Activated gamma-delta T cell (primary cell): ENCODE data around the gene SHFL.

ENCODE experiments used
- DNase-seq: peaks from one replicate; lab custom pipeline; 2025; lab: John Stamatoyannopoulos, UW
- total RNA-seq, 2 donors: gene quantifications; one replicate each; lab custom pipeline; 2026; lab: John Stamatoyannopoulos, UW

Gene SHFL
- total RNA-seq: 126 to 136 reads per million in 2 donors

DNA sequence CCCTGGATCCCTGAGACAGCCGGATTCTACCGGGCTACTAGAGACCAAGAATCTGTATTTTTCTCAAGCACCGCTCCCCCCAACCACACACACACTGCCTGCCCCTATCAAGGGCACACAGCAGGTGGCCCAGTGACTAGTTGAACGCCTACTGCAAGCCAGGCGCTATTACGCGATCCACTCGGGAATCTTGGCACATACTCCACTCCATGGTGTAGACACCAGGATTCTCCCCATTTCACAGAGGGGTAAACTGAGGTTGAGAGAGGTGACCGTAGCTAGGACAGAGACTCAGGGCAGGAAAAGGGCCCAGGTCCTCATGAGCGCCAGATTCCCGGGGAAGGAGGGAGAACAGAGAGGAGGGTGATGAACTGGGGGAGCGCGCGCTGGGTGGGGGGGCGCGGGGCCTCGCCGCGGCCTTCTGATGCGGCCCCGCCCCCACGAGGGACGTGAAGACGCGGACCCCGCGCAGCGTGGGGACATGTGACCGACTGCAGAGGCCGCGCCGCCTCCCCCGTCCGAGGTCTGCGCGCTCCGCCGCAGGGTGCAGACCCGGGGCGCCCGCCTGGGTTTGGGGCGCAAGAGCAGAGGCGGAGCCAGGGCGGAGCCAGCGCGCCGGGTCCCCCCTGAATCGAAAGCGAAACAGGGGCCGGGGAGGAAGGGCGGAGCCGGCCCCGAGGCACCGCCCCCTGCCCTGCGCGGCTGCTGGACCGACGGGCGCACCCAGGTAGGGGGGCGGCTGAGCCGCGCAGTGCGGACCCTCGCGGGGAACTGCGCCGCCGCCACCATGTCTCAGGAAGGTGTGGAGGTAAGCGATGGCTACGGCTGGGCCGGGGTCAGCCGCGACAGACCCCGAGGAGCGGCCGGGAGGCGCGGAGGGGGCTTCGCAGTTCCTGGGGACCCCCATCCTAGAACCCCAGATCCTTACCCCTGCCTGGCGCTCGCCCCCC is at the start of gene SHFL:
SHFL (plus strand) TSS at position 677 of the 950 bp plus-strand sequence; CDS start at position 788, 111 bp downstream.
- DNase-seq: peak; percentile 76

DNA sequence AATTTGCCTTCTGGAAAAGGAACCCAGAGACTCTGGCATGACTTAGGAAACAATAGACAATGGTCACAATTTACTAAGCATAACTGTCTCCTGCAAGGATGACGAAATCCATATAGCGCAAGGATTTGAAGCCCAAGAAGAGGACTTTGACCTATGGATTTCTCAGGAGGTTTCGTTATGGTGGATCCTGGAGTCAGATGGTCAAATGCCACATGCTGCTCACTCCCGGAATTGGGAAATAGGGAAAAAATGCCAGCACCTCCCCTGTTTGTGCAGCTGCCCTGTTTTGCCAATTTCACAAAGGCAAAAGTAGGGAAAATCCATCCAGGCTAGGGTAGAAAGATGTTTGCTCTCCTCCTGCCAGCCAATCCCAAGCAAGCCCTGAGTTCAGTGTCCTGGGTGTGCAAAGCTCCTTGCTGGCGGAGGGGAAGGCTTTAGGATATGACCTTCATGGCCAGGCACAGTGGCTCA is 49.5 kb upstream of the SHFL start:
- no peak for DNase-seq

DNA sequence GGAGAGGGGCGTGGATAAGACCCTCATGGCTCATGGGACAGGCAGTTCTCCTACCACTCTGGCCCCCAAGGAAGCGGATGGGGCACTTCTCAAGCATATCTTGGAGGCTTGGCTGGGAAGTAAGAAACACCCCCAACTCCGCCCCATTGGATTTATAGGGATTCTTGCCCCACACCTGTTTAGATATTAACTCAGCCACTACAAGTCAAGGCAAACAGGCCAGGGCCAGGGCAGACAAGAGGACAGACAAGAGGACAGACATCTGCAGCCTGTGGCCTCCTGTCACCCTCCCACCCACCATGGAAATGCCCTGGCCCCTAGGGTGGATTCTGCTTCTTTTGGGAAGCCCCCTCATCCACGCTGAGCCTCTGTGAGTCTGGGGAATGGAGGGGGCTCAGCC is 48.8 kb upstream of the SHFL start:
- DNase-seq: no peak

DNA sequence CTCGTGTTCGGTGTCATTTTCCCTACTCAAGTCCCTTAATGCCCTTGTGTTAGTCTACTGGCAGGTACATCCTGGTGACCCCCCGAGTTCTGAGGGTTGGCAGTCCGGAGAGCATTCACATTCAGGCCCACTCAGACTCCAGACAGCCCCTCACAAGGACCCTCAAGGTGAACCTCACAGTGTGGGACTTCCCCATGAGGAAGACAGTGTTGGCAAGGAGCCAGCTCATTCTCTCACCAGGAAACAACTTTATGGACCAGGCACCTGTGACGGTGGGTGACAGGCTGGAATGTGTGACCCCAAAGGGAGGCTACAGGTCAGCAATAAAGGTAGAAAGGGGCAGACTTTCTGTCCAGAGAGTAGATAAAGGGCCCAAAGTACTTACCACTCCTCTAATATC is 48.3 kb upstream of the SHFL start:
- DNase-seq: no peak

DNA sequence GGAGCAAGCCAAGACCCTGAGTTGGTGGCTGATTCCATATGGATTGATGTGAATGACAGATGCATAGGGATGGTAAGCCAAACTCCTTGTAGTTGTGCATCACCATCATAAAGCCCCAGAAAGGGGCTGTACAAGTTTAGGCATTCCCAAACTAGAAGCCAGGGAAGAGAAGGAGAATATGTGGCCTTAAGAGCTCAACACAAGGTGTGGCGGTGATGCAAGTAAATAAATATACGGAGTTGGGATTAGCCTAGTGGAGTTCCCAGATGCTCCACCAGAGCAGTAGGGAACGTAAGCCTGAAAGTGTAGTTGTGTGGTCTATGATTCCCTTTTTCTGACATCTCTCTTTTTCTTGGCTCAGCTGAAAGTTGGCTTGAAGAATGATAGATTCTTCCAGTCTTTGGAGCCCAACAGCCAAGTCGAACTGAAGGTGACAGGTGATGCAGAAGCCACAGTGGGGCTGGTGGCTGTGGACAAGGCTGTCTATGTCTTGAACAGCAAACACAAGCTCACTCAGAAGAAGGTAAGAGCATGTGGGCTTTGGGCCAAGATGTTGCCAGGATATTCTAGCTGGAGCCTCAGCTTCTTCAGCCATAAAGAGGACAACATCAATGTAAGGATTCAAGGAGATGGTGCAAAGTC is 42.7 kb upstream of the SHFL start:
- no peak for DNase-seq

DNA sequence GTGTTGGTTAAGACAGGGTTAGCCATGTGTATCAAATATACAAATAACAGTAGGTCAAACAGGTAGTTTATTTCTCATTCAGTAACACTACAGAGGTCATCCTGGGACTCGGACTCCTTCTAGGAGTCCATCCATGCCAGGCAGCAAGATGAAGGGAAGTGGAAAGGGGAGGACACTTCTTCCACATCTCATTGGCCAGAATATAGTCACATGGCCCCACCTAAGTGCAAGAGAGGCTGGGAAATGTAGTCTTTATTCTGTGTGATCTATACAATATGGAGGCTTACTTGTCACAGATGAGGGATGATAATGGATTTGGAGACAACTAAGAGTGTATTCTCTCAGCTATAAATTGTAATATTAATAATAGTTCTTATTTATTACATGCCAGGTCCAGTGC is 41.7 kb upstream of the SHFL start:
- DNase-seq: no peak

DNA sequence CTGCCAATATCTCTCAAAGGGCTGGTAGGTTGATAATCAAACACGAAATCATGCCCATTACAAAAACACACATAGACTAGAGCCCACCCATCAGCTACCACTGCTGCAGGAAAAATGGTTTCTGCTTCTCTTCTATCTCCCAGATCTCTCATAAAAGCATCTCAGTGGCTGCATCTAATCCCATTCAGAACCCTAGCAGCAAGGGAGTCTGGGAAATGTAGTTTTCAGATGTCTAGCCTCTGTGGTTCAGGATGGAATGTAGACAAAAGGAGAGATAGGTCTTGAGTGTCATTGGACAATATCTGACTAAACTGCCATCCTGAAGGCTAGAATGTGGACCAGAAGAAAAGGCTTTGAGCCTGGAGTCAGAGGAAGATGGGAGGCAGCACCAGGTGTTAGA is 40.7 kb upstream of the SHFL start:
- DNase-seq: no peak

DNA sequence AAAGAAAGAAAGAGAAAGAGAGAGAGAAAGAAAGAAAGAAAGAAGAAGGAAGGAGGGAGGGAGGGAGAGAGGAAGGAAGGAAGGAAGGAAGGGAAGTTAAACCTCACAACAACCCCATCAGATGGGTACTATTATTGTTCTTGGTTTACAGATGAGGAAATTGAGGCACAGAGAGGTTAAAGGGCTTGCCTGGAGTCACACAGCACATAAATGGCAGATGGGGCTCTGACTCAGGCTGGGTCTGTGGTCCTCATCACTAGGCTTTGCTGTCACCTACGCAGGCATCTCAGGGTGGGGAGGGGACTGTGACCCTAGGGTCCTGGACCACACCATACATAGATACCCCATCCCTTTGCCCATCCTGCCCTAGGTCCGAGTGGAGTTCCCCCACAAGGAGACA is 36.5 kb upstream of the SHFL start:
- DNase-seq: no peak

DNA sequence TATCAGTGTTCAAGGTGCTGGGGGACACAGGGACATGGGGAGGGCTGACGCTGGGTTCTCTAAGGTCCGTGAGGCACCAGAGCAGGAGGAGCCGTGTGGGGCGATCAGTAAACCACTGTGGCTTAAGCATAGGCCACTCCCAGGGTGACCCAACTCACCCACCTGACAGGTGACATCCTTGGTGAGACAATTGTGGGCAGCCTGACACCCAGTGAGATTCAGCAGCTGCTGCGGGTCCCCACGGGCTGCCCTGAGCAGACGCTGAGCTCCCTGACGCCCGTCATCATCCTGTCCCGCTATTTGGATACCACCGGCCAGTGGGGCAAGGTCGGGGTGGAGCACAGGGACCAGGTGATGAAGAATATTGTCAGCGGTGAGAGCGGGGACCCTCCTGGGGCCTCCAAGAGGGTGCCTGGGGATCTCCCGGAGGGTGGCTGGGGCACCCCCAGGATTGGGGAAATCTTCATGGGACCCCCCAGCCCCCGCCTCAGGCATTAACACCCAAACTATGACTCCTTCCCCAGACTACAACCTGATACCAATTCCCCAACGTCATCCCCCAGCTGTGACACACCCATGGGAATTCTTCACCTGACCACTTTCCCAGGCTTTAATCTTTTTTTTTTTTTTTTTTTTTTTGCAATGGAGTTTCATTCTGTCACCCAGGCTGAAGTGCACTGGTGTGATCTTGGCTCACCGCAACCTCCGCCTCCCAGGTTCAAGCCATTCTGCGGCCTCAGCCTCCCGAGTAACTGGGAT is 33.3 kb upstream of the SHFL start:
- no peak for DNase-seq

DNA sequence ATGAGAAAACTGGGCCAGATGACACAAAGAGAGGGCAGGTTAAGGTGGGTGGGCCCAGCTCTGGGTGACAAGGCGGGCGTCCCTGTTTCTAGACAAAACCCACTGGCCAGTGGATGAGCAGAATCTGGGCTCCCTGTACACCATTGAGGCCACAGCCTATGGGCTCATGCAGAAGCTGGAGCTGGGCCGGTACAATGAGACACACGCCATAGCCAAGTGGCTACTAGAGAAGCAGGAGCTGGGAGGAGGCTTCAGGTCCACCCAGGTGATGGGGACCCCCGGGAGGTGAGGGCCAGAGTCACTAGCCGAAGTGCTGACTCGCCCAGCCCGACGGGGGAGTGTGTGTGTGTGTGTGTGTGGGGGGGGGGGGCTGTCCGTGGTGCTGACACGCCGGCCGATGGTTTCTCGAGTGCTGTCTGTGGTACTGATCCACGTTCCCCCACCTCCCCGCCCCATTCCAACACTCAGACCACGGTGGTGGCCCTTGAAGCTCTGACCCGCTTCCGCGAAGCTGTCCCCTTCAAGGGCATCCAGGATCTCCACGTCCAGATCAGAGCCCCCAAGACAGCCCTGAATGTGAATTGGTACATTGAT is 24.3 kb upstream of the SHFL start:
- no peak for DNase-seq

DNA sequence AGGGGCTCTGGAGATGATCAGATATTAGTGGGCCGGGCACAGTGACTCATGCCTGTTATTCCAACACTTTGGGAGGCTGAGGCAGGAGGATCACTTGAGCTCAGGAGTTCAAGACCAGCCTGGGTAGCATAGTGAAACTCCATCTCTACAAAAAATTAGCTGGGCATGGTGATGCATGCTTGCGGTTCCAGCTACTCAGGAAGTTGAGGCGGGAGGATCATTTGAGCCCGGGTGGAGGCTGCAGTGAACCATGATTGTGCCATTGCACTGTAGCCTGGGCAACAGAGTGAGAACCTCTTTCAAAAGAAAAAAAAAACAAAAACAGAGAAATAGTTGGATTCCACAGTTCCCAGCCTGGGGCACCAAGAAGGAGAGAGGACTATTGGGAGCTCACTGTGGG is 17.9 kb upstream of the SHFL start:
- DNase-seq: no peak

DNA sequence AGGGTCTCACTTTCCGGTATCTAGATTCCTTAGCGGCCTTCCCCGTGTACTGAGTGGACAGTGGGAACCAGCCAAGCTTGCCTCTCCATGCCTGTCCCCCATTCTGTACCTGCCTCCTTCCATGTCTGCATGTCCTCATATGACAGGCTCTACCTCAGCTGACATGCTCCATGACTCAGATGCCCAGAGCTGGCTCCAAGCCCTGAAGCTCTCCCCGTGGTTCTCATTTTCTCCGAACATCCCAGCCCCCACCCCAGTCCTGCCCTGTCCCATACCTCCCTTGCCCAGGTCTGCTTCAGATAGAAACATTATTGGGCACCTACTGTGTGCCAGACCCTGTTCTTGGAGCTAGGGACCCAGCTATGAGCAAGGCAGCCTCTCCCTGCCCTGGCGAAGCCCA is 17.1 kb upstream of the SHFL start:
- DNase-seq: no peak

DNA sequence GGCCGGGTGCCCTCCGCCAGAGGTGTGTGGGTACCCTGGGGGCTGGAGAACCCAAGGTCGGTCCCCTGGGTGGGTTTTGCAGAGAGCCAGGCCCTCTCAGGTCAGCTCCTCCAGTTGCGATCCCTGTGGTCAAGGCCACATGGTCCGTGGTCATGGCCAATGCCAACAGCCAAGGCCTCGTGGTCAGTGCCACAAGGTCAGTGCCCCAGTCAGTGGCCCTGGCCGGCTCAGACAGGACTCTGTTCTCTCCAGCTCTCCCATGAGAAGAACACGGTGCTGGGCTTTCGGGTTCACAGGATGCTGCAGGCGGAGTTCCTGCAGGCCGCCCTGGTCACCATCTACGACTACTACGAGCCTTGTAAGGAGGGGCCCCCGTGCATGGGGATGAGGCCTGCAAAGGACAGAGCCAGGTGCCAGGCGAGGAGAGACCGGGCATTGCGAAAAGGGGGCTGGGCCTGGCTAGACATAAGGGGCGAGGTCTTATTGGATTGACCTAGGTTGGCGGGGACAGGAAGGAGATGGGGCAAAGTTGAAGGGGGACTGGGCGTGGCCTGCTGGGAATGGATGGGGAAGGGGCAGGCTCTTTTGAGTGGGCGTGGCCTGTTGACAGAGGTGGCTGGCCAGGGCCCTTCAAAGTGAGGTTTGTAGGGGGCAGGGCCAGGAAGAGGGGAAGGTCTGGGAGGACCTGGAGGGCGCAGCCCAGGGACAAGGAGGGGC is 15.2 kb upstream of the SHFL start:
- no peak for DNase-seq

DNA sequence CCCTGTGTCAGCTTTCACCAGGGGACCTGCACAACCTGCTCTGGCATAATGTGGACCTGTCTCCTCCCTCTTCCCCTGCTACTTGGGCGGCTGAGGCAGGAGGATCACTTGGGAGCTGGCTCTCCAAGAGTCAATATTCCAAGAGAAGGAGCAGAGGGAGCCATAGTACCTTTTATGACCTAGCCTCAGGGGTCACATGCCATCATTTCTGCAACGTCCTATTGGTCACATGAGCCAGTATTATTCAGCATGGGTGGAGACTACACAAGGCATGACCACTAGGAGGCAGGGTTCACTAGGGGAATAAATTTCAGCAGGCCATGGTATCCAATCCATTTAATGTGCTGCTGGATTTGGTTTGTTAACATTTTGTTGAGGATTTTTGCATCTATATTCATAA is 12.0 kb upstream of the SHFL start:
- DNase-seq: no peak

DNA sequence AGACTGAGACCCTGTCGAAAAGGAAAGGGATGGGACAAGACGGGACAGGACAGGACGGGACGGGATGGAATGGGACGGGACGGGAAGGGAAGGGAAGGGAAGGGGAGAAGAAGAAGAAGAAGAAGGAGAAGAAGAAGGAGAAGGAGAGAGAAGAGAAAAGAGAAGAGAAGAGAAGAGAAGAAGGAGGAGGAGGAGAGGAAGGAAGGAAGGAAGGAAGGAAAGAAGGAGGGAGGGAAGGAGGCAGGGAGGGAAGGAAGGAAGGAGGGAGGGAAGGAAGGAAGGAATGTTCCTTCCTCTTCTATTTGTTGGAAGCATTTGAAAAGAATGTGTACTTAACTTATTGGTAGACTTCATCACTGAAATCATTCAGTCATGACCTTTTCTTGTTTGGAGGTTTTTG is 9.6 kb upstream of the SHFL start:
- DNase-seq: no peak

DNA sequence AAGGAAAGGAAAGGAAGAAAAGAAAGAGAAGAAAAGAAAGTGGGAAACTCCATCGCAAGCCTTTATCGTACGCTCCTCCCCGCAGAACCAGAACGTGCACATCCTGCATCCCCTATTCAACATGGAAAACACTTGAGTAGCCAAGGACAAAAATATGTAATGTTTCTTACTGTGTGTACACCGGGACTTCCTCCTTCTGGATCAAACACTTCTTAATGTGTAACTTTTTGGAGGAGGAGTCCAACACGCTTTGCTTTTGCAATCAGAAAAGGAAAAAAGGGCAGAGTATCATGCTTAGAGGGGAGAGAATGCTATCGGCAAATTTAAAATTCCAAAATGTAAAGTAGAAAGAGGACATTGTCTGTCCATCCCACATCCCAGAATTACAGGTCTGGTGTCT is 7.8 kb upstream of the SHFL start:
- no peak for DNase-seq

DNA sequence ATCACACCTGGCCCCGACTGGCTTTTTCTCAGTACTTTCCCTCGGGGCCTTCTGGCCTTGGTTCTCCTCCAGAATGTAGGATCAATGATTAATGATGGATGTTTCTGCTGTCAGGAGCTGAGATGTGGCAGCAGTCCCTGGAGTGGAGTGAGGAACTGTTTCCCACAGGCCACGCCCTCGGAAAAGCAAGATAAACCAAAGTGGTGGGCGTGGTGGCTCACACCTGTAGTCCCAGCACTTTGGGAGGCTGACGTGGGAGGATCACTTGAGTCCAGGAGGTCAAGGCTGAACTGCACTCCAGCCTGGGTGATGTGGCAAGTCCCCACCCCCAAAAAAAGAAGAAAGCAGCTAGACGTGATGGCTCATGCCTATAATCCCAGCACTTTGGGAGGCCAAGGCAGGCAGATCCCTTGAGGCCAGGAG is 7.1 kb upstream of the SHFL start:
- DNase-seq: no peak

DNA sequence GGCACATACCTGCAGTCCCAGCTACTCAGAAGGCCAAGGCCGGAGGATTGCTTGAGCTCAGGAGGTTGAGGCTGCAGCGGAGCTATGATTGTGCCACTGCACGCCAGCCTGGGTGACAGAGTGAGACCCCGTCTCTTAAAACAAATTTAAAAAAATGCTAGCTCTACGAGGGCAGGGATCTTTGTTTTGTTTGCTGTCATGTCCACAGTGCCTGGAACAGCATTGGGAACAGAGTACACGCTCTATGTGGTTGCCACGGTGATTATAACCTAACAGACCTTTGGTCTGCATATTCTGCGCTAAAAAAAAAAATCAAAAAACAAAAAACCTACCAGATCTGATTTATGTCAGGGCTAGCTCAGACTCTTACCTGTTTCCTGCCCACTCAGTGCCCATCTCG is 2.2 kb upstream of the SHFL start:
- no peak for DNase-seq

DNA sequence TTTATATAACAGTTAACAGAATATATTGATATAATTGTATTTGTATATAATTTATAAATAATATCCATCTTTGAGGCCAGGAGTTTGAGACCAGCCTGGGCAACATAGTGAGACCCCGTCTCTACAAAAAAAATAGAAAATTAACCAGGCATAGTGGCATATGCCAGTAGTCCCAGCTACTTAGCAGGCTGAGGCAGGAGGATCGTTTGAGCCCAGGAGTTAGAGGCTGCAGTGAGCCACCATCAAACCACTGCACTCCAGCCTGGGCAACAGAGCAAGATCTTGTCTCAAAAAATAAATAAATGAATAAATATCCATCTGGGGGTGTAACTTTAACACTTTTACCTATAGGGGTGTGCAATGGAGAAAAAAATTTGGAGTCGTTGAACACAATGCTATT is 1.3 kb upstream of the SHFL start:
- DNase-seq: no peak

DNA sequence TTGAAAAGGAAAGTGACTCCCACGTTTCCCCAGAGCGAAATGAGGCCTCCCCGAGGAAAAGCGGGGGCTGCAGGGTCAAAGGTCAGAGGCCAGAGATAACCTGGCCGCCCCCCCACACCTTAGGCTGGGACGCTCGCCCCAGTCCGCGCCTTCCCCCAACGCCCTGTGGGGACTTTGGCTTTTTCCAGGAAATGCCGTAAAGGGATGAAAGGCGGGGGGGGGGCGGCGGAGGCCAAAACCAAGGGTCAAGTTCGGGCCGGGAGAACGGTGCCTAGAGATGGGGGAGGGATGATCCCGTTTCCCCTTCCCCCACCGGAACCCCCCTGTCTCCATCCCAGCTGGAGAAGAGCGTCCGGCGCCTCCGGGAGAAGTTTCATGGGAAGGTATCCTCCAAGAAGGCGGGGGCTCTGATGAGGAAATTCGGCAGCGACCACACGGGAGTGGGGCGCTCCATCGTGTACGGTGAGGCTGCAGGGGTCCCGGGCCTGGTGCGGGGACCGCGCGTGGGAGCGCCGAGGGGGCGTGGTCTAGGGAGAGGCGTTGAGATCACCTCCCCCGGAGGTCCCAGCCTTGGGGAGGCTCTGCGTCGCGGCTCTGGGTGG is 575 bp downstream of the SHFL start:
- no peak for DNase-seq
